Skeletal muscle satellite cell (primary cell): Measurements from ENCODE around the gene DSCAM.

ENCODE experiments used
- H3K27me3 ChIP-seq: 2 replicates; pipeline ENCODE4 v1.7.0; 2013; ENCODE audit warnings: low read length; ENCODE audit not compliant: control insufficient read depth, insufficient read depth
- H3K36me3 ChIP-seq: 2 replicates; pipeline ENCODE4 v1.7.0; 2013; ENCODE audit warnings: mild to moderate bottlenecking, control low read depth, low read length; ENCODE audit not compliant: insufficient read depth
- H3K4me1 ChIP-seq: 2 replicates; pipeline ENCODE4 v1.7.0; 2013; ENCODE audit warnings: low read length; ENCODE audit not compliant: control insufficient read depth, insufficient read depth
- H3K4me2 ChIP-seq: 2 replicates; pipeline ENCODE4 v1.7.0; 2013; ENCODE audit warnings: mild to moderate bottlenecking, low read length
- H3K4me3 ChIP-seq: 2 replicates; pipeline ENCODE4 v1.7.0; 2013; ENCODE audit warnings: low read length
- H3K9ac ChIP-seq: 2 replicates; pipeline ENCODE4 v1.7.0; 2013; ENCODE audit warnings: mild to moderate bottlenecking, low read depth, low read length, moderate library complexity
- H3K9me3 ChIP-seq: replicated peaks from 2 replicates; pipeline ENCODE4 v1.7.0; 2013; ENCODE audit warnings: mild to moderate bottlenecking, control low read depth, low read length

The DSCAM gene

GRCh38 chr21:40797891-40798290 lies 49.1 kb downstream of the DSCAM start:
- no peaks in the 10 kb centered on the region for H3K27me3 ChIP-seq
- no peak overlapping the region for H3K9ac ChIP-seq
- no peaks in the 10 kb centered on the region for H3K36me3 ChIP-seq
- H3K9me3 ChIP-seq, result peaks cover 13% of the 10 kb centered on the region
- no peak overlapping the region for H3K4me2 ChIP-seq
- H3K4me3 ChIP-seq, result no peak overlapping the region
- no peaks in the 10 kb centered on the region for H3K4me1 ChIP-seq

- Histone ChIP-seq H3K9ac (no peak overlapping the region), H3K4me1 (no peaks in the 10 kb centered on the region), H3K36me3 (no peaks in the 10 kb centered on the region), H3K4me3 (no peak overlapping the region), H3K4me2 (no peak overlapping the region), H3K27me3 (no peaks in the 10 kb centered on the region), H3K9me3 (peaks cover 13% of the 10 kb centered on the region)
These were observed 49.5 kb downstream of the DSCAM start for GRCh38 chr21:40797410-40797809.

DNA sequence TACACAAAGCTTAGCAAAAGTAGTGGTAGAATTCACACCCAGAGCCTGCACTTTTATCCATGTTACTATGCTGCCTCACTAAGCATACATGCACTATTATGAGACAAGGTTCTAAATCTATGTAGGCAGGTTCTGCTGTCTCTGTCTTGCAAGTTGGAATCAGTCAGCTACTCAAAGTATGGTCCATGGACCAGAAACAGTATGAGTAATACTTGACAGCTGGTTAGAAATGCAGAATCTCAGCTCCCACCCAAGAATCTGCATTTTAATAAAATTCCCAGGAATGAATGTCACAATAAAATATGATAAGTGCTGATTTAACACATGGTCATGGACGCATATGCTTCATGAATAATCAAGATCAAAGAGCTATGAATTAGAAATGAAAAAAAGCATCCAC lies 50.5 kb downstream of the DSCAM start:
- Histone ChIP-seq H3K9me3 (peaks cover 13% of the 10 kb centered on the region), H3K4me1 (no peaks in the 10 kb centered on the region), H3K9ac (no peak overlapping the region), H3K36me3 (no peaks in the 10 kb centered on the region), H3K27me3 (no peaks in the 10 kb centered on the region), H3K4me2 (no peak overlapping the region), H3K4me3 (no peak overlapping the region)

DNA sequence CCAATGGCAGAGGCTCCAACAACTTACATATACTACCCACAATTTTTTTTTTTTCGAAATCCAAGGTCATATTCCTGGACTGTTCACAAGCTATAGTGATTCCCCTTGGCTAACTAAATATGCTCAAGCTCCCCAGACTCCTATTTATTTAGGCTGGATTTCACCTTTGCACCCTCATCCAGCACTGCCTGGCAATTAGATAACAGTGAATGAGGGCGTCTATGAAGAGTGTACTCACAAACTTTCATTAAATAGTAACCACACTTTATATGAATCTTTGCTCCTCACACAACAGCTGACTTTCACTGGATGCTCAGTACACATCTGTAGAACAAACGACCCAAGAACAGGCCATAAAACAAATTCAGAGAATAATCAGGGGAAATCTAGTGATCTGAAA lies 51.6 kb downstream of the DSCAM start:
- no peak overlapping the region for H3K9ac ChIP-seq

GRCh38 chr21:40792691-40793456 lies 54.1 kb downstream of the DSCAM start:
- Histone ChIP-seq H3K36me3 (no peaks in the 10 kb centered on the region), H3K9me3 (peaks cover 12% of the 10 kb centered on the region), H3K9ac (no peak overlapping the region), H3K4me3 (no peak overlapping the region), H3K27me3 (no peaks in the 10 kb centered on the region), H3K4me2 (no peak overlapping the region), H3K4me1 (no peaks in the 10 kb centered on the region)

More for the DNA sequence above, 51.6 kb downstream of the DSCAM start:
- Histone ChIP-seq H3K36me3 (no peaks in the 10 kb centered on the region), H3K4me2 (no peak overlapping the region), H3K4me1 (no peaks in the 10 kb centered on the region), H3K4me3 (no peak overlapping the region), H3K27me3 (no peaks in the 10 kb centered on the region), H3K9me3 (peaks cover 11% of the 10 kb centered on the region)

DNA sequence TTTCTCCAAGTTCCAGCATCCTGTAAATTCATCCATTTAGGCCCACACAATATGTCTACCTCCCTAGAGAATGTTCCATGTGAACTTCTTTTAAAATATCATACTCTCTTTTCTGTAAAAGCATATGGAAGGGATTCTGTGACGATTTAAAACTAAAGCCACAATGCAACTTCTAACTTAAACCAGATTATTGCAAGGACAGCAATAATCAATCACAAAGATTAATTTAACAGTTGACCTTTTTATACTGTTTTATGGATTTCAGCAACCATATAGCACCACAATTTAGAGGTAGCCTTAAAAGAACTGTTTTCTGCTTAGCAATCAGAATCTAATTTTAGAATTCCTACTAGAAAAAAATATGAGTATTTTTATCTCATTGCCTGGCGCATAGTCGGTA lies 58.3 kb downstream of the DSCAM start:
- Histone ChIP-seq H3K36me3 (no peaks in the 10 kb centered on the region), H3K4me2 (no peak overlapping the region), H3K4me3 (no peak overlapping the region), H3K4me1 (no peaks in the 10 kb centered on the region), H3K9ac (no peak overlapping the region), H3K27me3 (no peaks in the 10 kb centered on the region), H3K9me3 (peaks cover 8% of the 10 kb centered on the region)

DNA sequence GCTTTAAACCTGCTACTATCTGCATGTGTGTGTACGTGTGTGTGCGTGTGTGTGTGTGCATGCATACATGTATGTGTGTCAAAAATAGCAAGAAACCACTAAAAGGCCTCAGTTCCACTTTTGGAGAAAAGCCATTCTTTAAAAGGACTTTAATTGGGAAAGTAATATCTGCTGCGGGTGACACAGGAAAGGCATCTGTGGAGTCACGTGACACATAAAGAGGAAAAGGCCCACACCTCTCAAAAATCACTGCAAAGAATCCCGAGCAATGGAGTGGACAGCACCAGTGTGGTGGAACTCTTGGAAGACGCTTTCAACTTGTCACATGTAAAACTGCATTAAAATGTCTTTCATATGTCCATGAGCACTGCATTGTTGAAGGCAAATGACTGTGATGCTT lies 63.6 kb downstream of the DSCAM start:
- no peak overlapping the region for H3K4me2 ChIP-seq
- peaks cover 15% of the 10 kb centered on the region for H3K9me3 ChIP-seq
- no peaks in the 10 kb centered on the region for H3K4me1 ChIP-seq
- no peaks in the 10 kb centered on the region for H3K27me3 ChIP-seq
- H3K4me3 ChIP-seq, result no peak overlapping the region
- H3K9ac ChIP-seq, result no peak overlapping the region
- no peaks in the 10 kb centered on the region for H3K36me3 ChIP-seq

DNA sequence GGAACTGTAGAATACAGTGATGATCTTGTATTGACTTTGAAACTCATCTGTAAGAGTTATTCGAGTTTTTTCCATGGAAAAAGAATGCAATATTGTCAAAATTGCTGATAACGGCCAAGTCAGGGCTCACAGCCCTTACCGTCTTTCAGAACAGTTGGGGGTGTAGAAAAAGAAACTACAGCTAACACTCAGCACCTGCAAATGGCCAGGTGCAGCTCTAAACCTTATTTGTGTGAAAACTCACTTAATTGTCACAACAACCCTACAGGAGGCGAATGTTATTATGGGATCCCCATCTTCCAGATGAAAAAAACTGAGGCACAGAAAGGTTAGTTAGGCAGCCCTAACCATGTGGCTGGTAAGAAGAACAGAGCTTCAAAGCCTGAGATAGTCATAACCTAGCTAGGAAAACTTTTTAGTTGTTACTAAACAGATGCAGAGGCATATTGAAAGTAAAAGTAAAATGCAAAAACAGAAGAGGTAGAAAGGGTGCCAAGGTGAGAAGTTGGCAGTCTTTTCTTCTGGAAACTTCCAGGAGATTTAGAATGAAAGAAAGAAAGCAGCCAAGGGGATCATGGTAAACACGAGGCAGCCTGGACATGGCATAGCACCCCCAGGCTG lies 76.4 kb downstream of the DSCAM start:
- no peaks in the 10 kb centered on the region for H3K27me3 ChIP-seq
- H3K9ac ChIP-seq, result no peak overlapping the region
- H3K9me3 ChIP-seq, result peaks cover 40% of the 10 kb centered on the region
- no peak overlapping the region for H3K4me3 ChIP-seq
- H3K4me2 ChIP-seq, result no peak overlapping the region
- no peaks in the 10 kb centered on the region for H3K36me3 ChIP-seq
- H3K4me1 ChIP-seq, result no peaks in the 10 kb centered on the region

DNA sequence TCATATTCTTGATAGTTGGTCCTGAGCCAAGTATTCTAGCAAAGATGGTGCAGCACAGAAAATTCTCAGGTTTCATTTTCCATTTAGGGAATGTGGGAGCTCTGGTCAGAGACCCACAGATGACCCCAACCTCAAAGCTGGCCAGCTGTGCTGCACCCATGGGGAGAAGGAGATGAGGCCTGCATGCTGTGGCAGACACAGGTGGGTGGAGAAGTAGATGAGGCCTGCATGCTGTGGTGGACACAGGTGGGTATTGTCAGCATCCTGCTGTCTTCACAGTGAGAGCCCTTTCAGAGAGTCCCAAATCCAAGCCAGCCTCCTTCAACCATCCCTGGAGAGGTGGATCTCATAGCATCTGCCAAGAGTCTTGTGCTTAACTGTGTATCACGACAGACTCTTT lies 77.7 kb downstream of the DSCAM start:
- H3K4me3 ChIP-seq, result no peak overlapping the region
- H3K4me1 ChIP-seq, result no peaks in the 10 kb centered on the region
- no peak overlapping the region for H3K9ac ChIP-seq
- H3K27me3 ChIP-seq, result no peaks in the 10 kb centered on the region
- H3K9me3 ChIP-seq, result peaks cover 38% of the 10 kb centered on the region
- H3K4me2 ChIP-seq, result no peak overlapping the region
- H3K36me3 ChIP-seq, result no peaks in the 10 kb centered on the region

GRCh38 chr21:40768056-40768455 lies 78.9 kb downstream of the DSCAM start:
- H3K9ac ChIP-seq, result no peak overlapping the region
- no peak overlapping the region for H3K4me3 ChIP-seq
- H3K36me3 ChIP-seq, result no peaks in the 10 kb centered on the region
- no peak overlapping the region for H3K4me2 ChIP-seq
- peaks cover 27% of the 10 kb centered on the region for H3K9me3 ChIP-seq
- no peaks in the 10 kb centered on the region for H3K27me3 ChIP-seq
- H3K4me1 ChIP-seq, result no peaks in the 10 kb centered on the region

GRCh38 chr21:40766381-40766780 lies 80.6 kb downstream of the DSCAM start:
- no peaks in the 10 kb centered on the region for H3K27me3 ChIP-seq
- no peak overlapping the region for H3K9ac ChIP-seq
- no peak overlapping the region for H3K4me2 ChIP-seq
- peaks cover 19% of the 10 kb centered on the region for H3K9me3 ChIP-seq
- no peaks in the 10 kb centered on the region for H3K4me1 ChIP-seq
- no peak overlapping the region for H3K4me3 ChIP-seq
- H3K36me3 ChIP-seq, result no peaks in the 10 kb centered on the region

DNA sequence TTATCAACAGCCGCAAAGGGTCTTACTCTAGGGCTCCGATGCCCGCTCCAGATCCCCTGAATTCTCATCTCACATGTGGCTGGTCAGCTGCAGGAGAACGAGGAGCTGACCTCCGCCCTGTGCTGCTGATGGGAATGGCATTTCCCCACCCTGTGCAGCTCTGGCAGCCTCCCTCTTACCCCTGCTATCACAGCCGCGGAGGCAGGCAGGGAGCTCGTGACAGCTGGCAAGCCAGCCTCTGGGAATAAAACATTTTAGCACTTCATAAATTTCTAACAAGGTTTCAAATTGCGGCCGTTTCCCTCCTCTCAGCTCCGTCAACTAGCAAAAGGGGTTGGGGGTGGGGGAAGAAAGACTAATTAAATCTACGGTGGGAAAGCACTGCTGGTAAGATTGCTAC lies 81.1 kb downstream of the DSCAM start:
- no peaks in the 10 kb centered on the region for H3K27me3 ChIP-seq
- no peak overlapping the region for H3K4me3 ChIP-seq
- no peak overlapping the region for H3K4me2 ChIP-seq
- H3K9ac ChIP-seq, result no peak overlapping the region
- H3K4me1 ChIP-seq, result no peaks in the 10 kb centered on the region
- no peaks in the 10 kb centered on the region for H3K36me3 ChIP-seq
- peaks cover 21% of the 10 kb centered on the region for H3K9me3 ChIP-seq
